Osteoblast (primary cell): ENCODE measurements around the gene TBC1D3. TPM values are rescaled to one million over a fixed set of nuclear protein-coding genes. Genes with fewer than 3 reads are reported as not detected.
"Not testable (repeated sequence)": the region's sequence is repeated elsewhere in the genome, so short reads cannot be mapped to it uniquely, and the experiment has no call there.

Experiments used
- DNase-seq: peaks from one replicate; pipeline ENCODE4 v3.0.0; 2011; ENCODE audit warnings: low spot score, mixed read lengths; ENCODE audit not compliant: insufficient read length; ENCODE audit errors: missing footprints
- H2AFZ ChIP-seq: 2 replicates; pipeline ENCODE4 v1.6.0; 2011; ENCODE audit warnings: mild to moderate bottlenecking, low read length
- H3K27ac ChIP-seq: 2 replicates; pipeline ENCODE4 v1.5.1; 2011; ENCODE audit warnings: mild to moderate bottlenecking, low read depth, low read length, moderate library complexity
- H3K27me3 ChIP-seq: 2 replicates; pipeline ENCODE4 v1.6.0; 2012; ENCODE audit warnings: mild to moderate bottlenecking, control low read depth, inconsistent platforms, low read length, moderate library complexity; ENCODE audit not compliant: insufficient read depth
- H3K36me3 ChIP-seq: 2 replicates; pipeline ENCODE4 v1.5.1; 2011; ENCODE audit warnings: mild to moderate bottlenecking, low read length, control low read depth, moderate library complexity; ENCODE audit not compliant: insufficient read depth
- H3K4me1 ChIP-seq: 2 replicates; pipeline ENCODE4 v1.5.1; 2011; ENCODE audit warnings: mild to moderate bottlenecking, low read length, control low read depth, moderate library complexity; ENCODE audit not compliant: insufficient read depth
- H3K4me2 ChIP-seq: 2 replicates; pipeline ENCODE4 v1.6.0; 2011; ENCODE audit warnings: mild to moderate bottlenecking, low read length; ENCODE audit not compliant: insufficient read depth
- H3K4me3 ChIP-seq: fragments of 200-600 bp; sonication (generic); 3 replicates; pipeline ENCODE4 v1.5.1; 2012; ENCODE audit warnings: mild to moderate bottlenecking, low read length, inconsistent platforms; ENCODE audit not compliant: insufficient read depth
- H3K79me2 ChIP-seq: 2 replicates; pipeline ENCODE4 v1.6.0; 2012; ENCODE audit warnings: mild to moderate bottlenecking, low read length, control low read depth, inconsistent platforms; ENCODE audit not compliant: insufficient read depth
- H3K9me3 ChIP-seq: 2 replicates; pipeline ENCODE4 v1.5.1; 2011; ENCODE audit warnings: low read depth, low read length, control low read depth
- H4K20me1 ChIP-seq: 2 replicates; pipeline ENCODE4 v1.6.0; 2012; ENCODE audit warnings: mild to moderate bottlenecking, low read length, control low read depth; ENCODE audit not compliant: insufficient read depth
- small RNA-seq: library from RNA; depleted of rRNA; stranded (forward); fragments of <200 nt; gene quantifications from one replicate; pipeline ENCODE3, GENCODE V24; 2012
- total RNA-seq: library from RNA; depleted of rRNA; stranded (reverse); fragments of >200 nt; gene quantifications from 2 replicates; pipeline ENCODE4 v1.2.3, GENCODE V29; 2012

TBC1D3 gene
- not detected in 2 replicates for total RNA-seq

GRCh38 chr17:38192455-38192854 lies at the start of gene TBC1D3:
TSS of gene TBC1D3 (minus strand) at chr17:38192555. CDS start at chr17:38191029, 1,526 bp downstream.
- H3K27ac ChIP-seq, H3K27me3 ChIP-seq, H4K20me1 ChIP-seq, H3K4me1 ChIP-seq, H3K4me2 ChIP-seq, H3K4me3 ChIP-seq, H3K9me3 ChIP-seq, DNase-seq, H2AFZ ChIP-seq, H3K36me3 ChIP-seq, H3K79me2 ChIP-seq: not testable (repeated sequence)

GRCh38 chr17:38232790-38233189 lies 40.4 kb upstream of the TBC1D3 start:
- H3K36me3 ChIP-seq, H4K20me1 ChIP-seq, H3K27ac ChIP-seq: not testable (repeated sequence)

DNA sequence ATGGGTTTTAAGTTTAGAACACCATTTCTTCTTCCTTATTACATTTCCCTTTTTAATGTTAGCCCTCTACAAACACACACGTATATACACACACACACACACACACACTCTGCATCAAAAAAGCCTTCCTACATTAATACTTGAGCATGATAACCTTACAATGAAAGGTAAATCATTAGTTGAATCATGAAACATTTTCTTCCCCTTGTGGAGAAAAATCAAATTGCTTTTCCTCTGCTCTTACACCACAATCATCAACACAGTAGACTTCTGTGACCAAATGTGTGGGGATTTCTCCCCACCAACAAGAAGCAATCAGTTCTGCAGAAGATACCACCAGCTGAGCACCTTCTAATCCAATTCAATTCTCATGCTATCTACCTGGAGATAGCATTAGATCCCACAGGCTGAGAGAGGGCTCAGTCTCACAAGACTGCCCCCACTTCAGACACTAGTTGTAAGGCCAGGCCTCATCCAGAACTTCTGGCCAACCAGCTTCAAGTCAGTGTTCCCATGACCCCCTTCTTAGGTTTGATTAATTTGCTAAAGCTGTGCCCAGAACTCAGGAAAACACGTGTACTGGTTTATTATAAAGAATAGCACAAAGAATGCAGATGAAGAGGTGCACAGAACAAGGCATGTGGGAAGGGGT lies 33.6 kb upstream of the TBC1D3 start:
- DNase-seq, H3K27ac ChIP-seq, H3K4me1 ChIP-seq, H2AFZ ChIP-seq, H3K79me2 ChIP-seq, H3K27me3 ChIP-seq, H3K4me2 ChIP-seq, H3K4me3 ChIP-seq, H4K20me1 ChIP-seq, H3K36me3 ChIP-seq, H3K9me3 ChIP-seq: not testable (repeated sequence)

More at GRCh38 chr17:38232790-38233189, 40.4 kb upstream of the TBC1D3 start:
- H3K4me1 ChIP-seq, H2AFZ ChIP-seq, H3K9me3 ChIP-seq, H3K4me3 ChIP-seq, H3K27me3 ChIP-seq, H3K79me2 ChIP-seq, DNase-seq, H3K4me2 ChIP-seq: not testable (repeated sequence)

DNA sequence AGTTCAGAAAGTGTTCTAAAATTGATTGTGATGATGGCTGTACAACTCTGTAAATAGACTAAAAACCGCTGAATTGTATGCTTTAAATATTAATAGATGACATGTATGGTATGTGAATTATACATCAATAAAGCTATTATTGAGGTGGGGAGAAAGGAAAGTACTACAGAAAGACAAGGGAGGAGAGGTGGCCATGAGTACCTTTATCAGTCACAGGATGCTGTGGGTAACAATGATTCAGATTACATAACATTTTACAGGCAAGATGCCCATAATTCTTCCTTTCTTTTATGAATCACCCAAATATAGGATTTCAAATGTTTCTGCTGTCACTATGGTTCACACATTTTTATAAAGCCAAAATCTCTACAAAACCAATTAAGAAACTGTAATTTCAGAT lies 28.5 kb upstream of the TBC1D3 start:
- not testable (repeated sequence) for H3K4me1 ChIP-seq, H3K4me2 ChIP-seq, H2AFZ ChIP-seq, H3K27me3 ChIP-seq, H3K9me3 ChIP-seq, H4K20me1 ChIP-seq, H3K27ac ChIP-seq, H3K36me3 ChIP-seq, H3K79me2 ChIP-seq, DNase-seq, H3K4me3 ChIP-seq

DNA sequence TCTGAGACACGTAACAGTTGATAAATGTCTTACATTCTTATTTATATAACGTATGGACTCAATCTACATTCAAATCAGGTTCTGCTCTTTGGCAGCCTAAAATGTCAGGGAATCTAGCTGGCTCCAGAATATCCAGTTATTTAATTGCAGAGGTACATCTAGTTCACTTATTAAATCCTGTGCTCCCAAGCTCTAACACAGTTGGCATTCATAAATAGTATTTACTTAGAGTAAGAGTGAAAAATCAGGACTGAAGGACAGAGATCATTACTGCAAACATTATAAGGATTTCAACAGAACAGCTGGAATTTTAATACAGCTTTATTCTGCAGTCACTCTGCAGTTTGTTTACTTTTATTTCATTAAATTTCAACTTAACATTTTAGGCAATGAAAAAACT lies 7.9 kb upstream of the TBC1D3 start:
- DNase-seq, H3K36me3 ChIP-seq, H2AFZ ChIP-seq, H3K27me3 ChIP-seq, H3K4me1 ChIP-seq, H3K27ac ChIP-seq, H3K9me3 ChIP-seq, H3K79me2 ChIP-seq, H4K20me1 ChIP-seq, H3K4me3 ChIP-seq, H3K4me2 ChIP-seq: not testable (repeated sequence)

GRCh38 chr17:38134860-38135259 lies 57.5 kb downstream of the TBC1D3 start:
- H3K4me2 ChIP-seq, H3K79me2 ChIP-seq, H3K4me1 ChIP-seq, H3K9me3 ChIP-seq, H3K36me3 ChIP-seq, H3K27ac ChIP-seq, DNase-seq, H2AFZ ChIP-seq, H3K27me3 ChIP-seq, H4K20me1 ChIP-seq, H3K4me3 ChIP-seq: not testable (repeated sequence)

Small RNA genes within 50 kb of the gene (small RNA-seq; reads per million reads assigned to genes)
- gene RF00019 (not detected), gene RNA5SP526 (not detected)

Other genes starting within 250 kb of the TBC1D3 start
- 4.0 TPM in 1 of 2 replicates, not detected in the other for gene TBC1D3L, start 203.5 kb downstream of the TBC1D3 start, total RNA-seq
- gene TBC1D3D, start 188.6 kb downstream of the TBC1D3 start, total RNA-seq: not detected in 2 replicates
- not detected in 2 replicates for gene TBC1D3C, start 123.9 kb downstream of the TBC1D3 start, total RNA-seq
- gene TBC1D3E, start 64.6 kb downstream of the TBC1D3 start, total RNA-seq: not detected in 2 replicates
- 40.4 and 40.9 TPM in 2 replicates for gene MRPL45, start 104.6 kb upstream of the TBC1D3 start, total RNA-seq
- not detected in 2 replicates for gene GPR179, start 151.4 kb upstream of the TBC1D3 start, total RNA-seq
- 16.3 and 17.1 TPM in 2 replicates for gene SOCS7, start 159.3 kb upstream of the TBC1D3 start, total RNA-seq
- gene ARHGAP23, start 235.9 kb upstream of the TBC1D3 start, total RNA-seq: 47.0 and 49.8 TPM in 2 replicates